Parathyroid adenoma (tissue), 2 donors: ENCODE results near the gene ZDHHC14.
A peak's percentile ranks its signal among the peaks of the same experiment; 100 is the strongest.

ENCODE experiments used
- H2AFZ ChIP-seq: fragments of 300-600 bp; sonication (generic); one replicate; pipeline ENCODE4 v1.7.0; 2017; ENCODE audit warnings: antibody characterized with exemption, mild to moderate bottlenecking
- H3K27ac ChIP-seq: fragments of 300-600 bp; sonication (generic); one replicate; pipeline ENCODE4 v1.7.0; 2017
- H3K27me3 ChIP-seq: fragments of 300-600 bp; sonication (generic); one replicate; pipeline ENCODE4 v1.7.0; 2017; ENCODE audit warnings: low read length; ENCODE audit not compliant: control insufficient read depth, insufficient read depth
- H3K36me3 ChIP-seq: fragments of 300-600 bp; sonication (generic); one replicate; pipeline ENCODE4 v1.7.0; 2017; ENCODE audit warnings: low read length; ENCODE audit not compliant: control insufficient read depth, insufficient read depth
- H3K4me1 ChIP-seq: fragments of 300-600 bp; sonication (generic); one replicate; pipeline ENCODE4 v1.7.0; 2017; ENCODE audit warnings: control low read depth
- H3K4me2 ChIP-seq: fragments of 300-600 bp; sonication (generic); one replicate; pipeline ENCODE4 v1.7.0; 2017; ENCODE audit warnings: low read length
- H3K4me3 ChIP-seq: fragments of 300-600 bp; sonication (generic); one replicate; pipeline ENCODE4 v1.7.0; 2017; ENCODE audit warnings: low read depth, low read length
- H3K79me2 ChIP-seq: fragments of 300-600 bp; sonication (generic); one replicate; pipeline ENCODE4 v1.7.0; 2017; ENCODE audit warnings: control low read depth
- H3K9ac ChIP-seq: fragments of 300-600 bp; sonication (generic); one replicate; pipeline ENCODE4 v1.7.0; 2017; ENCODE audit warnings: mild to moderate bottlenecking
- H3K9me3 ChIP-seq: fragments of 300-600 bp; sonication (generic); one replicate; pipeline ENCODE4 v1.7.0; 2017; ENCODE audit warnings: low read length; ENCODE audit not compliant: control insufficient read depth
- CTCF ChIP-seq: fragments of 300-600 bp; sonication (generic); IDR thresholded peaks from one replicate; pipeline ENCODE4 v1.7.0; 2017; ENCODE audit warnings: antibody characterized with exemption, mild to moderate bottlenecking
- donor health status: primary hyperparathyroidism.

Gene ZDHHC14

GRCh38 chr6:157724960-157725741 lies 344.2 kb downstream of the ZDHHC14 start:
- H3K27ac ChIP-seq, result no peak overlapping the region
- no peaks in the 10 kb centered on the region for H3K36me3 ChIP-seq
- H3K27me3 ChIP-seq, result no peaks in the 10 kb centered on the region
- H3K4me3 ChIP-seq, result no peak overlapping the region
- TF ChIP-seq CTCF, result no peak
- H3K9ac ChIP-seq, result no peak overlapping the region
- H3K79me2 ChIP-seq, result no peaks in the 10 kb centered on the region
- H2AFZ ChIP-seq, result no peak overlapping the region
- no peak overlapping the region for H3K4me2 ChIP-seq
- H3K9me3 ChIP-seq, result no peaks in the 10 kb centered on the region
- no peaks in the 10 kb centered on the region for H3K4me1 ChIP-seq

DNA sequence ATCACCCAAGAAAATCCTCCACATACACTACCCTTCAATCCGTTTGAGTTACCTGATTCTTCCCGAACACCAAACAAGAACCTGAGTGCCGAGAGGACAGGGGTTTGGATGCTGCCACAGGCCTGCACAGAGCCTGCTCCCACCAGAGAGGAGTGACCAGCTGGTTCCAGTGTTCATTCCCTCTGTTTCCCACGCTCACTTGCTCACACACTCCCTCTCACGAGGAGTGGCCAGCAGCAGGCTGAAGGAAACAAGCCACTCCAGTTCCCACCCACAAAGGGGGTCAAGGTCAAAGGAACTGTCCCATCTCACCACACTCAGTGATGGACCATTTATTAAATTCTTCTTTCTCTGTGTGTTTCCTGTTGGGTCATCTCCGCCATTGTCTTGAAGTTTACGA lies 344.8 kb downstream of the ZDHHC14 start:
- H3K36me3 ChIP-seq, result no peaks in the 10 kb centered on the region
- H3K79me2 ChIP-seq, result no peaks in the 10 kb centered on the region
- H3K9me3 ChIP-seq, result no peaks in the 10 kb centered on the region
- no peak overlapping the region for H2AFZ ChIP-seq
- no peak overlapping the region for H3K4me3 ChIP-seq
- no peak overlapping the region for H3K9ac ChIP-seq
- TF ChIP-seq CTCF, result no peak
- H3K4me2 ChIP-seq, result no peak overlapping the region
- no peaks in the 10 kb centered on the region for H3K4me1 ChIP-seq
- no peak overlapping the region for H3K27ac ChIP-seq
- H3K27me3 ChIP-seq, result no peaks in the 10 kb centered on the region

DNA sequence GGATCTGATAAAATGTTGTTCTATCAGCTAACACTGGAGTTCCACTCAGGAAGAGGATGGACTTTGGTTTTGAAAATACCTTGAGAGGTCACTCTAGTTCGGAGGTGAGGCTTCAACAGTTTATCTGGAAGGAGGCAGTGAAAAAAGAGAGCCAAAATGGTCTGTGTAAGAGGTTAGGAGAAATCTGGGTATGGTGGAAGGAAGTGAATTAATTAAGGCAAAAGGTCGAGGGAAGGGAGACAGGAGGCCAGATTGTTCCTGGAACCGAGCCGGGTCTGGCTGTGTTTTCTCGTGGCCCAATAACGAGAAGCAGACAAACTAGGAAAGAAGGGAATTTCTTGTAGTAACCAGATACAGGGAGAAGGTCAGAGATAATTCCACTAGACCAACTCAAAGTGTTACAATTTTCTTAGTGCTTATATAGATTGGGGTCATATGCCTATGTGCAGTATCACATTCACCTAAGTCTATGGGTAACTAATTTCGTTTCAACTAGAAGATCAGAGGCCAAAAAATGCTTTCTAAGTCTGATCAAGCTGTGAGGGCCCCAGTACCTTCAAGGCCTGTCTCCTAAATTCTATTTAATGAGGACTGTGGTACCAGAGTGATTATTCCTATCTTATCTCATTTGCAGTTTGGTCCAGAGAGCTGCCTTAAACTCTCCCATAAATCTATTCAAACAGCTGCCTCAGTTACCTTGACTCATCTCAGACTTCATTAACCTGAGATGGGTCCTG lies 346.1 kb downstream of the ZDHHC14 start:
- no peak overlapping the region for H3K4me2 ChIP-seq
- no peak for TF ChIP-seq CTCF
- peak overlapping the region; percentile 40 for H3K27ac ChIP-seq
- no peaks in the 10 kb centered on the region for H3K9me3 ChIP-seq
- H3K27me3 ChIP-seq, result no peaks in the 10 kb centered on the region
- H3K9ac ChIP-seq, result no peak overlapping the region
- no peaks in the 10 kb centered on the region for H3K36me3 ChIP-seq
- H2AFZ ChIP-seq, result no peak overlapping the region
- H3K4me3 ChIP-seq, result no peak overlapping the region
- no peaks in the 10 kb centered on the region for H3K4me1 ChIP-seq
- H3K79me2 ChIP-seq, result no peaks in the 10 kb centered on the region
